HG03159 (cell line): ENCODE measurements around the gene ADAMTS17.

Experiments
- ATAC-seq: cut with Tn5 transposase; IDR thresholded peaks from one replicate; pipeline ENCODE4 v1.9.1; 2021; ENCODE audit warnings: mild to moderate bottlenecking, moderate library complexity; ENCODE audit not compliant: unreplicated experiment

Gene ADAMTS17

GRCh38 chr15:100252779-100253417 lies 88.9 kb downstream of the ADAMTS17 start:
- no peak for ATAC-seq

GRCh38 chr15:100252359-100252758 lies 89.4 kb downstream of the ADAMTS17 start:
- no peak for ATAC-seq

GRCh38 chr15:100250176-100250800 lies 91.5 kb downstream of the ADAMTS17 start:
- no peak for ATAC-seq

- no peak for ATAC-seq
Measured at GRCh38 chr15:100249096-100249815, 92.5 kb downstream of the ADAMTS17 start.

GRCh38 chr15:100248236-100248635 lies 93.5 kb downstream of the ADAMTS17 start:
- ATAC-seq: no peak

- no peak for ATAC-seq
Measured at GRCh38 chr15:100247228-100248225, 94.2 kb downstream of the ADAMTS17 start.

GRCh38 chr15:100245855-100246254 lies 95.9 kb downstream of the ADAMTS17 start:
- ATAC-seq: no peak

GRCh38 chr15:100245487-100245820 lies 96.3 kb downstream of the ADAMTS17 start:
- no peak for ATAC-seq

GRCh38 chr15:100244796-100245486 lies 96.8 kb downstream of the ADAMTS17 start:
- ATAC-seq: no peak

- ATAC-seq: no peak
Measured at GRCh38 chr15:100242989-100243388, 98.8 kb downstream of the ADAMTS17 start.

- ATAC-seq: no peak
Measured at GRCh38 chr15:100241572-100242482, 99.9 kb downstream of the ADAMTS17 start.

GRCh38 chr15:100236981-100237720 lies 104.6 kb downstream of the ADAMTS17 start:
- no peak for ATAC-seq

- ATAC-seq: no peak
Measured at GRCh38 chr15:100235030-100235617, 106.7 kb downstream of the ADAMTS17 start.

- ATAC-seq: no peak
Measured at GRCh38 chr15:100234158-100235029, 107.4 kb downstream of the ADAMTS17 start.

GRCh38 chr15:100230784-100231183 lies 111.0 kb downstream of the ADAMTS17 start:
- no peak for ATAC-seq

GRCh38 chr15:100229181-100230163 lies 112.3 kb downstream of the ADAMTS17 start:
- no peak for ATAC-seq
